Measurements from ENCODE around the gene CAMK2B.

The CAMK2B gene

DNA sequence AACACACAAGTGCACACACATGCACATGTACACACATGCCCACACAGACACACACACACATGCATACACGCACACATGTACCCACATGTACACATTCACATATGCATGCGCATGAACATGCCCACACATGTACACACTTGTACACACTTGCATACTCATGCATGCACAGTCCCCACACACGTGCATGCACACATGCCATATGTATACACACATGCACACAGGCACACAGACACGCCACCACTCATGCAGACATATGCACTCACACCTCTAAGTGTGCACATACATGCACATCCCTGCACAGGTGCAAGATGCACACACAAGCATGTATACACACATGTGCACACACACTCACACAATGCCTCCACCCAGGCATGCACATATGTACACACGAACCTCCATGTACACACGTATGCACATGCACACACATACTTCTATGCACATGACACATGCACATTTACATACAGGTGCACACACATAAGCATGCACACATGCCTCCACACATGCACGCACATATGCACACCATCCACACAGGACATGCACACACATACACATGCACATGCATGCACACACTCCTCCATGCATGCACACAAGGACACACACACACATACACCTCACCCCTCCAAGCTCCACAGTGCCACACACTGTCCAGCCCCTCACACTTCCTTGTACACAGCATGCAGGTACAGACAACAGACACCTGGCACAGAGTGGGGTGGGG lies 78.8 kb downstream of the CAMK2B start:
- H3K9me3 ChIP-seq (replicated peaks; ENCODE audit: insufficient read depth, low read length) = no peaks in the 10 kb centered on the region
- H3K4me2 ChIP-seq (ENCODE audit: low read depth, low read length) = no peak overlapping the region
- H2AFZ ChIP-seq (ENCODE audit: low read length) = no peak overlapping the region
- no peak overlapping the region for H3K9ac ChIP-seq (ENCODE audit: low read length)
- no peak overlapping the region for H3K4me3 ChIP-seq (ENCODE audit: low read length)
- H3K9me2 ChIP-seq (replicated peaks; ENCODE audit: insufficient read depth, low read length) = no peaks in the 10 kb centered on the region
- no peak overlapping the region for H3K27ac ChIP-seq (ENCODE audit: low read length)
- no peaks in the 10 kb centered on the region for H4K20me1 ChIP-seq (ENCODE audit: insufficient read depth, low read length)
- TF ChIP-seq, protein P1, sequence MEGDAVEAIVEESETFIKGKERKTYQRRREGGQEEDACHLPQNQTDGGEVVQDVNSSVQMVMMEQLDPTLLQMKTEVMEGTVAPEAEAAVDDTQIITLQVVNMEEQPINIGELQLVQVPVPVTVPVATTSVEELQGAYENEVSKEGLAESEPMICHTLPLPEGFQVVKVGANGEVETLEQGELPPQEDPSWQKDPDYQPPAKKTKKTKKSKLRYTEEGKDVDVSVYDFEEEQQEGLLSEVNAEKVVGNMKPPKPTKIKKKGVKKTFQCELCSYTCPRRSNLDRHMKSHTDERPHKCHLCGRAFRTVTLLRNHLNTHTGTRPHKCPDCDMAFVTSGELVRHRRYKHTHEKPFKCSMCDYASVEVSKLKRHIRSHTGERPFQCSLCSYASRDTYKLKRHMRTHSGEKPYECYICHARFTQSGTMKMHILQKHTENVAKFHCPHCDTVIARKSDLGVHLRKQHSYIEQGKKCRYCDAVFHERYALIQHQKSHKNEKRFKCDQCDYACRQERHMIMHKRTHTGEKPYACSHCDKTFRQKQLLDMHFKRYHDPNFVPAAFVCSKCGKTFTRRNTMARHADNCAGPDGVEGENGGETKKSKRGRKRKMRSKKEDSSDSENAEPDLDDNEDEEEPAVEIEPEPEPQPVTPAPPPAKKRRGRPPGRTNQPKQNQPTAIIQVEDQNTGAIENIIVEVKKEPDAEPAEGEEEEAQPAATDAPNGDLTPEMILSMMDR (IDR thresholded peaks at IDR 0.05; ENCODE audit: low read length) = no peak
- TF ChIP-seq EZH2phosphoT487 (IDR thresholded peaks at IDR 0.05; ENCODE audit: low read length) (no peak), EZH2 (optimal IDR thresholded peaks at IDR 0.05; ENCODE audit: low read depth, low read length) (no peak)
- H3K79me2 ChIP-seq (ENCODE audit: low read length) = no peaks in the 10 kb centered on the region
- no peaks in the 10 kb centered on the region for H3K36me3 ChIP-seq (replicated peaks; ENCODE audit: insufficient read depth, low read length)
- H3K4me1 ChIP-seq (ENCODE audit: low read length) = no peaks in the 10 kb centered on the region
- no peaks in the 10 kb centered on the region for H3K27me3 ChIP-seq (replicated peaks; ENCODE audit: insufficient read depth, low read length)
- no peak for DNase-seq
- H3F3A ChIP-seq (ENCODE audit: insufficient read depth, low read length) = no peaks in the 10 kb centered on the region

DNA sequence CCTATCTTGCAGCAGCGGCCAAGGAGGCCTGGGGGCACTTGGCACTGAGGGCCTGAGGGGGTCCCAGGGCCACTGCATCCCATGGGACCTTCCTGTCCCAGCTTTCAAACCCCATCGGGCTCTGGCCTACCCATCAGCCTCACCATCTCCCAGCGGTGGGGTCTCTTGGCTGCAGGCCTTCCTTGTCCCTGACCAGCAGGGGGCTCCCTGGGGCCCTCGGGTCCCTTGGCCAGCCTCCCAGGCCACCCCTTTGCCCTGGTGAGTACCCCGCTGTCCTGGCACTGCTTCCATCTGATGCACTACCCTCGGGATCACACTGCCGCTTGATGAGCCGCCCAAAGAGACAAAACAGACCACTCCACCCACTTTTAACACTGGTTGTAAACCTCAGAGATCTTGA lies 81.1 kb downstream of the CAMK2B start:
- peak; percentile 33 for DNase-seq

DNA sequence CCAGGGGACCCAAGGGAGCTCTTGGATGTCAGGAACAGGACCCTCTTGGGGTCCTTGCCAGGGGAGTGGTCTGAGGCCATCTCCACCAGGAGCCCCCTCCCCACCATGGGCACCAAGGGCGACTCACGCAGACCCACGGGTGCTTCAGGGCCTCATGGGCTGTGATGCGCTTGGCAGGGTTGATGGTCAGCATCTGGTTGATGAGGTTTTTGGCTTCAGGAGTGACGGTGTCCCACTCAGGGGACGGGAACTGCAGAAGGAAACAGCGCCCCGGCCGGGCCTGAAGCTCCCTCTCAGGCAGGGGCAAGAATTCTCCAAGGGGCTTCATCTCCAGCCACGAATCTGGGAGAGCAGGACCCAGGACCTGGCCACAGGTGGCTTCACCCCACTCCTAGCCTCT lies 83.3 kb downstream of the CAMK2B start:
- Histone ChIP-seq H3K9me3 (replicated peaks; ENCODE audit: insufficient read depth, low read length) (no peaks in the 10 kb centered on the region), H3K4me1 (ENCODE audit: low read length) (no peaks in the 10 kb centered on the region), H3F3A (ENCODE audit: insufficient read depth, low read length) (no peaks in the 10 kb centered on the region), H3K9ac (ENCODE audit: low read length) (no peak overlapping the region), H3K27ac (ENCODE audit: low read length) (no peak overlapping the region), H3K4me2 (ENCODE audit: low read depth, low read length) (no peak overlapping the region), H2AFZ (ENCODE audit: low read length) (no peak overlapping the region), H3K4me3 (ENCODE audit: low read length) (no peak overlapping the region), H3K36me3 (replicated peaks; ENCODE audit: insufficient read depth, low read length) (no peaks in the 10 kb centered on the region), H3K27me3 (replicated peaks; ENCODE audit: insufficient read depth, low read length) (peaks cover 37% of the 10 kb centered on the region), H3K9me2 (replicated peaks; ENCODE audit: insufficient read depth, low read length) (no peaks in the 10 kb centered on the region), H3K79me2 (ENCODE audit: low read length) (no peaks in the 10 kb centered on the region), H4K20me1 (ENCODE audit: insufficient read depth, low read length) (no peaks in the 10 kb centered on the region)
- DNase-seq = no peak
- TF ChIP-seq EZH2 (optimal IDR thresholded peaks at IDR 0.05; ENCODE audit: low read depth, low read length) (no peak), EZH2phosphoT487 (IDR thresholded peaks at IDR 0.05; ENCODE audit: low read length) (no peak)
- TF ChIP-seq, protein P1 (IDR thresholded peaks at IDR 0.05; ENCODE audit: low read length) = no peak

More for the DNA sequence above, 81.1 kb downstream of the CAMK2B start:
- Histone ChIP-seq H3K9me2 (replicated peaks; ENCODE audit: insufficient read depth, low read length) (no peaks in the 10 kb centered on the region), H3K4me1 (ENCODE audit: low read length) (no peaks in the 10 kb centered on the region), H4K20me1 (ENCODE audit: insufficient read depth, low read length) (no peaks in the 10 kb centered on the region), H3K79me2 (ENCODE audit: low read length) (no peaks in the 10 kb centered on the region), H3K4me2 (ENCODE audit: low read depth, low read length) (no peak overlapping the region), H3K36me3 (replicated peaks; ENCODE audit: insufficient read depth, low read length) (no peaks in the 10 kb centered on the region), H3F3A (ENCODE audit: insufficient read depth, low read length) (no peaks in the 10 kb centered on the region), H3K9me3 (replicated peaks; ENCODE audit: insufficient read depth, low read length) (no peaks in the 10 kb centered on the region), H3K9ac (ENCODE audit: low read length) (no peak overlapping the region), H3K27me3 (replicated peaks; ENCODE audit: insufficient read depth, low read length) (peaks cover 16% of the 10 kb centered on the region), H3K27ac (ENCODE audit: low read length) (no peak overlapping the region), H3K4me3 (ENCODE audit: low read length) (no peak overlapping the region), H2AFZ (ENCODE audit: low read length) (no peak overlapping the region)
- TF ChIP-seq, protein P1 (IDR thresholded peaks at IDR 0.05; ENCODE audit: low read length) = peak; percentile 55
- no peak for TF ChIP-seq EZH2 (optimal IDR thresholded peaks at IDR 0.05; ENCODE audit: low read depth, low read length)
- TF ChIP-seq EZH2phosphoT487 (IDR thresholded peaks at IDR 0.05; ENCODE audit: low read length) = no peak

Measured in MM.1S (cell line).